GM21447 (cell line): ENCODE measurements around the gene EEF1A2.
A peak's percentile ranks its signal among the peaks of the same experiment; 100 is the strongest.
"Not testable (repeated sequence)": the region's sequence is repeated elsewhere in the genome, so short reads cannot be mapped to it uniquely, and the experiment has no call there.

Source experiments
- ATAC-seq: cut with Tn5 transposase; IDR thresholded peaks from one replicate; pipeline ENCODE4 v1.9.1; 2021; ENCODE audit not compliant: unreplicated experiment

The EEF1A2 gene

GRCh38 chr20:63520934-63521601 is 22.2 kb upstream of the EEF1A2 start:
- peak; percentile 38 for ATAC-seq

GRCh38 chr20:63520504-63520933 is 21.6 kb upstream of the EEF1A2 start, which contains the start of gene PPDPF:
TSS of gene PPDPF (plus strand) at chr20:63520765. CDS start at chr20:63521309, 544 bp downstream.
- ATAC-seq = peak; percentile 66

- ATAC-seq = peak; percentile 53
Measured at GRCh38 chr20:63519668-63520503, 21.0 kb upstream of the EEF1A2 start.

- no peak for ATAC-seq
Measured at GRCh38 chr20:63518946-63519667, 20.2 kb upstream of the EEF1A2 start.

GRCh38 chr20:63518351-63518861 is 19.5 kb upstream of the EEF1A2 start:
- no peak for ATAC-seq

- no peak for ATAC-seq
Measured at GRCh38 chr20:63517376-63518309, 18.8 kb upstream of the EEF1A2 start.

GRCh38 chr20:63514520-63514919 is 15.6 kb upstream of the EEF1A2 start:
- ATAC-seq = not testable (repeated sequence)

GRCh38 chr20:63513207-63513606 is 14.3 kb upstream of the EEF1A2 start:
- ATAC-seq = no peak

GRCh38 chr20:63509088-63509564 is 10.2 kb upstream of the EEF1A2 start:
- ATAC-seq = no peak

- ATAC-seq = no peak
Measured at GRCh38 chr20:63508072-63508768, 9.3 kb upstream of the EEF1A2 start.

- no peak for ATAC-seq
Measured at GRCh38 chr20:63507083-63507743, 8.3 kb upstream of the EEF1A2 start.

- no peak for ATAC-seq
Measured at GRCh38 chr20:63505723-63506122, 6.8 kb upstream of the EEF1A2 start.

GRCh38 chr20:63505281-63505680 is 6.4 kb upstream of the EEF1A2 start:
- no peak for ATAC-seq

GRCh38 chr20:63504642-63505041 is 5.8 kb upstream of the EEF1A2 start:
- ATAC-seq = no peak

GRCh38 chr20:63503524-63503923 is 4.6 kb upstream of the EEF1A2 start:
- ATAC-seq = no peak

- no peak for ATAC-seq
Measured at GRCh38 chr20:63502671-63503172, 3.8 kb upstream of the EEF1A2 start.

- no peak for ATAC-seq
Measured at GRCh38 chr20:63501818-63502670, 3.2 kb upstream of the EEF1A2 start.
